Upper lobe of left lung (tissue), 4 donors: Measurements from ENCODE around the gene CADM3.

Source experiments
- EP300 ChIP-seq, 4 donors: sonication (generic); formaldehyde crosslinking; IDR thresholded peaks; one replicate each; pipeline ENCODE4 v1.5.1; 2017; ENCODE audit warnings: antibody characterized with exemption in 4 of 4, control low read depth in 2 of 4
- POLR2AphosphoS5 ChIP-seq, 2 donors: sonication (generic); formaldehyde crosslinking; IDR thresholded peaks; one replicate each; pipeline ENCODE4 v1.5.1; 2017; ENCODE audit warnings: antibody characterized with exemption in 2 of 2
- TF ChIP-seq, protein P1 (sequence below), 6 experiments: fragments of 450-650 bp in 4 of 6; fragments of 200-600 bp in 2 of 6; sonication (generic) in 2 of 6; IDR thresholded peaks; one replicate each; pipeline ENCODE4 v1.5.1; 2016 to 2019; ENCODE audit warnings: antibody characterized with exemption in 6 of 6

GRCh38 chr1:159223004-159223403 lies 51.6 kb downstream of the CADM3 start:
- TF ChIP-seq EP300 (IDR thresholded peaks at IDR 0.05) (no peak), POLR2AphosphoS5 (IDR thresholded peaks at IDR 0.05) (no peak)
- TF ChIP-seq, protein P1, sequence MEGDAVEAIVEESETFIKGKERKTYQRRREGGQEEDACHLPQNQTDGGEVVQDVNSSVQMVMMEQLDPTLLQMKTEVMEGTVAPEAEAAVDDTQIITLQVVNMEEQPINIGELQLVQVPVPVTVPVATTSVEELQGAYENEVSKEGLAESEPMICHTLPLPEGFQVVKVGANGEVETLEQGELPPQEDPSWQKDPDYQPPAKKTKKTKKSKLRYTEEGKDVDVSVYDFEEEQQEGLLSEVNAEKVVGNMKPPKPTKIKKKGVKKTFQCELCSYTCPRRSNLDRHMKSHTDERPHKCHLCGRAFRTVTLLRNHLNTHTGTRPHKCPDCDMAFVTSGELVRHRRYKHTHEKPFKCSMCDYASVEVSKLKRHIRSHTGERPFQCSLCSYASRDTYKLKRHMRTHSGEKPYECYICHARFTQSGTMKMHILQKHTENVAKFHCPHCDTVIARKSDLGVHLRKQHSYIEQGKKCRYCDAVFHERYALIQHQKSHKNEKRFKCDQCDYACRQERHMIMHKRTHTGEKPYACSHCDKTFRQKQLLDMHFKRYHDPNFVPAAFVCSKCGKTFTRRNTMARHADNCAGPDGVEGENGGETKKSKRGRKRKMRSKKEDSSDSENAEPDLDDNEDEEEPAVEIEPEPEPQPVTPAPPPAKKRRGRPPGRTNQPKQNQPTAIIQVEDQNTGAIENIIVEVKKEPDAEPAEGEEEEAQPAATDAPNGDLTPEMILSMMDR (IDR thresholded peaks at IDR 0.05): no peak
